DOHH2 (cell line): ENCODE data around the gene OR6F1.
"Not testable (repeated sequence)": the region's sequence is repeated elsewhere in the genome, so short reads cannot be mapped to it uniquely, and the experiment has no call there.

Experiments used
- H3F3A ChIP-seq: fragments of 200-600 bp; sonication (generic), shearing (Covaris generic); 2 replicates; pipeline ENCODE4 v1.6.0; 2016; ENCODE audit warnings: antibody characterized with exemption, mild to moderate bottlenecking; ENCODE audit not compliant: control insufficient read depth, insufficient read depth
- H3K27ac ChIP-seq: fragments of 200-600 bp; sonication (generic); 2 replicates; pipeline ENCODE4 v1.5.1; 2014; ENCODE audit warnings: low read depth, mild to moderate bottlenecking, low read length, moderate library complexity
- H3K27me3 ChIP-seq: fragments of 200-600 bp; sonication (generic); 2 replicates; pipeline ENCODE4 v1.6.1; 2014; ENCODE audit warnings: mild to moderate bottlenecking, low read length, mixed read lengths; ENCODE audit not compliant: control insufficient read depth
- H3K36me3 ChIP-seq: fragments of 200-600 bp; sonication (generic); 2 replicates; pipeline ENCODE4 v1.6.1; 2014; ENCODE audit warnings: mild to moderate bottlenecking, low read length, moderate library complexity, mixed read lengths; ENCODE audit not compliant: control insufficient read depth
- H3K4me1 ChIP-seq: fragments of 200-600 bp; sonication (generic); 2 replicates; pipeline ENCODE4 v1.6.1; 2014; ENCODE audit warnings: mild to moderate bottlenecking, low read length, mixed read lengths; ENCODE audit not compliant: control insufficient read depth
- H3K4me2 ChIP-seq: fragments of 200-600 bp; sonication (generic); 2 replicates; pipeline ENCODE4 v1.6.0; 2014; ENCODE audit warnings: mild to moderate bottlenecking, low read length, moderate library complexity
- H3K4me3 ChIP-seq: fragments of 200-600 bp; sonication (generic); 2 replicates; pipeline ENCODE4 v1.5.1; 2014; ENCODE audit warnings: mild to moderate bottlenecking, low read length, mixed read lengths
- H3K79me2 ChIP-seq: fragments of 200-600 bp; sonication (generic); 2 replicates; pipeline ENCODE4 v1.6.1; 2014; ENCODE audit warnings: mild to moderate bottlenecking, low read length, mixed read lengths; ENCODE audit not compliant: control insufficient read depth
- H3K9me2 ChIP-seq: fragments of 200-600 bp; sonication (generic); replicated peaks from 2 replicates; pipeline ENCODE4 v1.6.1; 2014; ENCODE audit warnings: mild to moderate bottlenecking, low read length, mixed read lengths; ENCODE audit not compliant: control insufficient read depth
- H3K9me3 ChIP-seq: fragments of 200-600 bp; sonication (generic); 2 replicates; pipeline ENCODE4 v1.6.1; 2014; ENCODE audit warnings: antibody characterized with exemption, low read length, mixed read lengths; ENCODE audit not compliant: control insufficient read depth, insufficient read depth
- H4K20me1 ChIP-seq: fragments of 200-600 bp; sonication (generic); 2 replicates; pipeline ENCODE4 v1.6.0; 2014; ENCODE audit warnings: low read depth, mild to moderate bottlenecking, antibody characterized with exemption, low read length, moderate library complexity; ENCODE audit not compliant: control insufficient read depth, insufficient read depth
- CTCF ChIP-seq: fragments of 200-600 bp; sonication (generic); IDR thresholded peaks from one replicate; pipeline ENCODE4 v1.5.1; 2014; ENCODE audit warnings: antibody characterized with exemption, mild to moderate bottlenecking, low read depth, low read length; ENCODE audit not compliant: poor library complexity, severe bottlenecking
- EZH2phosphoT487 ChIP-seq: fragments of 200-600 bp; sonication (generic); IDR thresholded peaks from 2 replicates; pipeline ENCODE4 v1.6.1; 2017; ENCODE audit warnings: borderline replicate concordance, mild to moderate bottlenecking, antibody characterized with exemption, low read length, moderate library complexity, mixed read lengths

OR6F1 gene

GRCh38 chr1:247713753-247714152 is 2.7 kb downstream of the OR6F1 start:
- Histone ChIP-seq H3K9me2 (no peaks in the 10 kb centered on the region), H3K36me3 (no peaks in the 10 kb centered on the region), H3F3A (no peaks in the 10 kb centered on the region), H3K9me3 (no peaks in the 10 kb centered on the region), H3K79me2 (no peaks in the 10 kb centered on the region), H3K27ac (no peak overlapping the region), H3K27me3 (no peaks in the 10 kb centered on the region), H3K4me1 (no peaks in the 10 kb centered on the region), H3K4me2 (no peak overlapping the region), H4K20me1 (no peaks in the 10 kb centered on the region), H3K4me3 (no peak overlapping the region)
- no peak for TF ChIP-seq CTCF
- TF ChIP-seq EZH2phosphoT487 = no peak

- H3K27ac ChIP-seq, H4K20me1 ChIP-seq, H3K79me2 ChIP-seq, H3K27me3 ChIP-seq, H3K4me3 ChIP-seq, H3K4me1 ChIP-seq, H3K4me2 ChIP-seq, H3K36me3 ChIP-seq, H3K9me2 ChIP-seq, H3K9me3 ChIP-seq, H3F3A ChIP-seq: not testable (repeated sequence)
Measured at GRCh38 chr1:247710681-247711080, 5.8 kb downstream of the OR6F1 start.

- no peaks in the 10 kb centered on the region for H3K36me3 ChIP-seq
- no peak for TF ChIP-seq EZH2phosphoT487
- no peak for TF ChIP-seq CTCF
Measured at GRCh38 chr1:247701338-247701737, 15.1 kb downstream of the OR6F1 start.

GRCh38 chr1:247681288-247681897 is 35.1 kb downstream of the OR6F1 start:
- H3K27ac ChIP-seq = no peak overlapping the region
- H4K20me1 ChIP-seq = no peaks in the 10 kb centered on the region
- H3K36me3 ChIP-seq = no peaks in the 10 kb centered on the region
- no peak overlapping the region for H3K4me3 ChIP-seq
- peak; percentile 85 for TF ChIP-seq CTCF
- TF ChIP-seq EZH2phosphoT487 = no peak
- H3K4me2 ChIP-seq = no peak overlapping the region
- H3K27me3 ChIP-seq = no peaks in the 10 kb centered on the region
- H3F3A ChIP-seq = no peaks in the 10 kb centered on the region
- H3K9me2 ChIP-seq = no peaks in the 10 kb centered on the region
- H3K79me2 ChIP-seq = no peaks in the 10 kb centered on the region
- no peaks in the 10 kb centered on the region for H3K4me1 ChIP-seq
- H3K9me3 ChIP-seq = no peaks in the 10 kb centered on the region

More at GRCh38 chr1:247701338-247701737, 15.1 kb downstream of the OR6F1 start:
- Histone ChIP-seq H3K9me3 (no peaks in the 10 kb centered on the region), H3K4me1 (no peaks in the 10 kb centered on the region), H3K79me2 (no peaks in the 10 kb centered on the region), H3K4me2 (no peak overlapping the region), H3K4me3 (no peak overlapping the region), H3K27ac (no peak overlapping the region), H3F3A (no peaks in the 10 kb centered on the region), H4K20me1 (no peaks in the 10 kb centered on the region), H3K9me2 (no peaks in the 10 kb centered on the region), H3K27me3 (no peaks in the 10 kb centered on the region)
